Peyer's patch (tissue), 4 donors: ENCODE data around the gene MYBPC2.

ENCODE experiments used
- POLR2A ChIP-seq, 2 donors: fragments of 450-650 bp; IDR thresholded peaks; one replicate each; pipeline ENCODE4 v1.5.1; 2017; ENCODE audit warnings: antibody characterized with exemption in 2 of 2, mild to moderate bottlenecking in 2 of 2, moderate library complexity in 2 of 2
- TF ChIP-seq, protein P1 (sequence below), 6 experiments: fragments of 450-650 bp in 4 of 6; fragments of 200-600 bp in 2 of 6; sonication (generic) in 1 of 6; IDR thresholded peaks; one replicate each; pipeline ENCODE4 v1.5.1; 2017 to 2019; ENCODE audit warnings: antibody characterized with exemption in 6 of 6, mild to moderate bottlenecking in 3 of 6, moderate library complexity in 1 of 6

GRCh38 chr19:50464348-50464747, 31.7 kb downstream of the MYBPC2 start:
- TF ChIP-seq POLR2A (IDR thresholded peaks at IDR 0.05), result no peak
- TF ChIP-seq, protein P1, sequence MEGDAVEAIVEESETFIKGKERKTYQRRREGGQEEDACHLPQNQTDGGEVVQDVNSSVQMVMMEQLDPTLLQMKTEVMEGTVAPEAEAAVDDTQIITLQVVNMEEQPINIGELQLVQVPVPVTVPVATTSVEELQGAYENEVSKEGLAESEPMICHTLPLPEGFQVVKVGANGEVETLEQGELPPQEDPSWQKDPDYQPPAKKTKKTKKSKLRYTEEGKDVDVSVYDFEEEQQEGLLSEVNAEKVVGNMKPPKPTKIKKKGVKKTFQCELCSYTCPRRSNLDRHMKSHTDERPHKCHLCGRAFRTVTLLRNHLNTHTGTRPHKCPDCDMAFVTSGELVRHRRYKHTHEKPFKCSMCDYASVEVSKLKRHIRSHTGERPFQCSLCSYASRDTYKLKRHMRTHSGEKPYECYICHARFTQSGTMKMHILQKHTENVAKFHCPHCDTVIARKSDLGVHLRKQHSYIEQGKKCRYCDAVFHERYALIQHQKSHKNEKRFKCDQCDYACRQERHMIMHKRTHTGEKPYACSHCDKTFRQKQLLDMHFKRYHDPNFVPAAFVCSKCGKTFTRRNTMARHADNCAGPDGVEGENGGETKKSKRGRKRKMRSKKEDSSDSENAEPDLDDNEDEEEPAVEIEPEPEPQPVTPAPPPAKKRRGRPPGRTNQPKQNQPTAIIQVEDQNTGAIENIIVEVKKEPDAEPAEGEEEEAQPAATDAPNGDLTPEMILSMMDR (IDR thresholded peaks at IDR 0.05), result no peak
